ENCODE results near the gene MED17.

Gene MED17

DNA sequence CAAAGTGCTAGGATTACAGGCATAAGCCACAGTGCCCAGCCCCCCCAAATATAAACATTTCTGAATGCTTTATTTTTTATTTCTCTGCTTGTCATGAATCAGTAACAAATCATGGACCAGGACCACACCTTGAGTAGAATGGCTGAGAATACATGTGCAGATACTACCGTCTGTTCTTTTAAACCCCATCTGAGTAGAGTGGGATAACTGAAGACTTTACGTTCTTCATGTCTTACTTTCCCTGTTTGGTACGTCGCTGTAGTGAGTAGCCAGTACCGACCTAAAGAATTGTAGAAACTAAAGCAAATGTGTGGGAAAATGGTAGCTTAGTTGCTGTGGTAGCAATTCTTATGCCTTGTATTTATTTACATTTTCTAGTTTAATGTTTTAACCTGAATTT, 29.9 kb downstream of the MED17 start:
- H3K36me3 ChIP-seq (ENCODE audit: low read length) = peaks cover 36% of the 10 kb centered on the region
- no peak overlapping the region for H3K27ac ChIP-seq (ENCODE audit: low read depth, low read length)
- no peaks in the 10 kb centered on the region for H3K9me2 ChIP-seq (replicated peaks; ENCODE audit: insufficient read depth, low read length)

DNA sequence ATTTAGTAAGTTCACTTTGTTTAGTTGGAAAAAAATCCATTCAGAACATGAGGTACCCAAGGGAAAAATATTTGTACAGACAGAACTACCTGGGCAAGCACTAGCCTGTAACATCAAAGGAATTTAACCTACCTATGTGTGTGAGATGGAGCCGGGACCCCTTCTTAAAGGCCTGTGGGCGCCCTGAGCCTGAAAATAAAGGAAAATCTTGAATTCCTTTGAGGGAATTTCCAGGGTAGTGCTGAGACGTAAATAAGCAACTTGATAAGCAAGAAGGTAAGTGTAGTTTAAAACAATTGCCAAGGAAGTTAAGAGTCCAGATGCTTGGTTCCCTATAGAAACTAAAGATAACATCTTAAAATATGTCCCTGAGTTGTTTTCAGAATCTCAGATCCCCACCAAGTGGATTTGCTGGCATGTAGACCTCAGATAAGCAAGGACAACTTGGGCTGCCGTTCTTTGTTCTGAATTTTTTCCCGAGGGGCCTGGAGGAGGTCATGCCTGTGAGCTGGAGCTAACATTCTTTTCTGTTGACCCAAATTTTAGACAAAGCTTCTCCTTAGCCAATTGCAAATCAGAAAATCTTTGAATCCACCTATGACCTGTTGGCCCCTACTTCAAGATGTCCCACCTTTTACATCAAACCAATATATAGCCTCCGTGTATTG, 31.0 kb downstream of the MED17 start:
- Histone ChIP-seq H3K79me2 (ENCODE audit: insufficient read depth, low read length) (0 out of 2 replicates have a peak, but pooled peaks cover 2% of the 10 kb centered on the region), H4K20me1 (ENCODE audit: low read depth, low read length) (no peaks in the 10 kb centered on the region), H3K9me2 (replicated peaks; ENCODE audit: insufficient read depth, low read length) (no peaks in the 10 kb centered on the region), H3F3A (ENCODE audit: insufficient read depth) (no peaks in the 10 kb centered on the region), H3K36me3 (ENCODE audit: low read length) (peaks cover 30% of the 10 kb centered on the region), H2AFZ (ENCODE audit: low read depth, low read length, severe bottlenecking) (no peak overlapping the region), H3K4me2 (ENCODE audit: low read depth, low read length, poor library complexity, severe bottlenecking) (no peak overlapping the region), H3K27ac (ENCODE audit: low read depth, low read length) (no peak overlapping the region), H3K4me3 (ENCODE audit: insufficient read depth, low read length, poor library complexity, severe bottlenecking) (no peak overlapping the region), H3K27me3 (ENCODE audit: low read length) (no peaks in the 10 kb centered on the region), H3K9ac (ENCODE audit: low read length) (no peak overlapping the region), H3K9me3 (ENCODE audit: insufficient read depth, low read length) (no peaks in the 10 kb centered on the region)
- TF ChIP-seq CTCF (IDR thresholded peaks at IDR 0.05; ENCODE audit: insufficient read depth, low read length, poor library complexity, severe bottlenecking) (no peak), EZH2phosphoT487 (conservative IDR thresholded peaks at IDR 0.05; ENCODE audit: low read length) (no peak)

More for the DNA sequence above, 29.9 kb downstream of the MED17 start:
- Histone ChIP-seq H4K20me1 (ENCODE audit: low read depth, low read length) (no peaks in the 10 kb centered on the region), H3K79me2 (ENCODE audit: insufficient read depth, low read length) (0 out of 2 replicates have a peak, but pooled peaks cover 2% of the 10 kb centered on the region), H3K9ac (ENCODE audit: low read length) (no peak overlapping the region), H3K4me3 (ENCODE audit: insufficient read depth, low read length, poor library complexity, severe bottlenecking) (no peak overlapping the region), H2AFZ (ENCODE audit: low read depth, low read length, severe bottlenecking) (no peak overlapping the region), H3K4me2 (ENCODE audit: low read depth, low read length, poor library complexity, severe bottlenecking) (no peak overlapping the region), H3K9me3 (ENCODE audit: insufficient read depth, low read length) (no peaks in the 10 kb centered on the region), H3K27me3 (ENCODE audit: low read length) (no peaks in the 10 kb centered on the region), H3F3A (ENCODE audit: insufficient read depth) (no peaks in the 10 kb centered on the region)
- TF ChIP-seq EZH2phosphoT487 (conservative IDR thresholded peaks at IDR 0.05; ENCODE audit: low read length) (no peak), CTCF (IDR thresholded peaks at IDR 0.05; ENCODE audit: insufficient read depth, low read length, poor library complexity, severe bottlenecking) (no peak)

- Histone ChIP-seq H3K4me2 (ENCODE audit: low read depth, low read length, poor library complexity, severe bottlenecking) (no peak overlapping the region), H3K9me3 (ENCODE audit: insufficient read depth, low read length) (no peaks in the 10 kb centered on the region), H3K9ac (ENCODE audit: low read length) (no peak overlapping the region), H3K4me3 (ENCODE audit: insufficient read depth, low read length, poor library complexity, severe bottlenecking) (no peak overlapping the region), H3F3A (ENCODE audit: insufficient read depth) (no peaks in the 10 kb centered on the region), H2AFZ (ENCODE audit: low read depth, low read length, severe bottlenecking) (no peak overlapping the region), H3K27ac (ENCODE audit: low read depth, low read length) (no peak overlapping the region), H4K20me1 (ENCODE audit: low read depth, low read length) (no peaks in the 10 kb centered on the region), H3K9me2 (replicated peaks; ENCODE audit: insufficient read depth, low read length) (no peaks in the 10 kb centered on the region), H3K36me3 (ENCODE audit: low read length) (peaks cover 9% of the 10 kb centered on the region), H3K79me2 (ENCODE audit: insufficient read depth, low read length) (no peaks in the 10 kb centered on the region), H3K27me3 (ENCODE audit: low read length) (no peaks in the 10 kb centered on the region)
- TF ChIP-seq EZH2phosphoT487 (conservative IDR thresholded peaks at IDR 0.05; ENCODE audit: low read length) (no peak), CTCF (IDR thresholded peaks at IDR 0.05; ENCODE audit: insufficient read depth, low read length, poor library complexity, severe bottlenecking) (no peak)
These were observed 33.6 kb downstream of the MED17 start for GRCh38 chr11:93817426-93818348.

Measured in SU-DHL-6 (cell line).